ENCODE data around the gene ELOF1.

Gene ELOF1

DNA sequence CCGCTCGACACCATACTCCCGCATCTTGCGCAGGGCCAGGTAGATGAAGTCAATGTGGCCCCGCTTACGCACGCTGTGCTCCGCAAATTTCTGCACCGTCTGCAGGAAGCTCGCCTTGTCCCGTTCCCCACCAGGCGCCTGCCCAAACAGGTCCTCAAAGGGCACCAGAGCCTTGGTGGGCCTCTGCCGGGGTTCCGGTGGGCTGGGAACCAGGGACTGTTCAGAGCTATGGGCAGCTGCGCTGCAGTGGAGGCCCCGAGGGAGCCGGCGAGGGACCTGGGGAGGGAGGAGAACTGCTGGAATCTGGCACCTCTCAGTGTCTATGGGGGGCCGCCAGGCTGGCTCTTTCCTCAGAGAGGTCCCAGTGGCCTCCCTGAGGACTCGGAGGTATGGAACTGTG, 45.1 kb downstream of the ELOF1 start:
- TF ChIP-seq, protein P1, sequence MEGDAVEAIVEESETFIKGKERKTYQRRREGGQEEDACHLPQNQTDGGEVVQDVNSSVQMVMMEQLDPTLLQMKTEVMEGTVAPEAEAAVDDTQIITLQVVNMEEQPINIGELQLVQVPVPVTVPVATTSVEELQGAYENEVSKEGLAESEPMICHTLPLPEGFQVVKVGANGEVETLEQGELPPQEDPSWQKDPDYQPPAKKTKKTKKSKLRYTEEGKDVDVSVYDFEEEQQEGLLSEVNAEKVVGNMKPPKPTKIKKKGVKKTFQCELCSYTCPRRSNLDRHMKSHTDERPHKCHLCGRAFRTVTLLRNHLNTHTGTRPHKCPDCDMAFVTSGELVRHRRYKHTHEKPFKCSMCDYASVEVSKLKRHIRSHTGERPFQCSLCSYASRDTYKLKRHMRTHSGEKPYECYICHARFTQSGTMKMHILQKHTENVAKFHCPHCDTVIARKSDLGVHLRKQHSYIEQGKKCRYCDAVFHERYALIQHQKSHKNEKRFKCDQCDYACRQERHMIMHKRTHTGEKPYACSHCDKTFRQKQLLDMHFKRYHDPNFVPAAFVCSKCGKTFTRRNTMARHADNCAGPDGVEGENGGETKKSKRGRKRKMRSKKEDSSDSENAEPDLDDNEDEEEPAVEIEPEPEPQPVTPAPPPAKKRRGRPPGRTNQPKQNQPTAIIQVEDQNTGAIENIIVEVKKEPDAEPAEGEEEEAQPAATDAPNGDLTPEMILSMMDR (IDR thresholded peaks at IDR 0.05; ENCODE audit: control insufficient read depth, insufficient read depth, low read depth, low read length, missing control alignments), result no peak
- DNase-seq (ENCODE audit: low read depth), result no peak
- H3K4me3 ChIP-seq (ENCODE audit: control insufficient read depth, low read depth, low read length), result no peak overlapping the region

DNA sequence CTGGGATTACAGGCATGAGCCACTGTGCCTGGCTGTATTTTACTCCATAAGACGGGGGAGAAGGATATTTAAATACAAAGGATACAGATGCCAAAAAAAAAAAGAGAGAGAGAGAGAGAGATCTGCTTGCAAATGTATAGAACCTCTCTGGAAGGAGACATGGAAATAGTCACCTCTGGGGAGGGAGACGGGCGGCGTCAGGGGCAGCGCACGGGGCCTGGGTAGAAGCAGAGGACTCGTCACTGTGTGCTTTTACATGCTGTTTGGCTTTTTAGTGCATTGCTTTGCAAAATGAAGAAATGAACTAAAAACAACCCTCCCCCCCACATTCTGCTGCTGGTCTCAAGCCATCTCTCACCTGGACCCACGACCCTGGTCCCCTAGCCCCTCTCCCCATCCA, 48.6 kb downstream of the ELOF1 start:
- DNase-seq (ENCODE audit: low read depth), result no peak

DNA sequence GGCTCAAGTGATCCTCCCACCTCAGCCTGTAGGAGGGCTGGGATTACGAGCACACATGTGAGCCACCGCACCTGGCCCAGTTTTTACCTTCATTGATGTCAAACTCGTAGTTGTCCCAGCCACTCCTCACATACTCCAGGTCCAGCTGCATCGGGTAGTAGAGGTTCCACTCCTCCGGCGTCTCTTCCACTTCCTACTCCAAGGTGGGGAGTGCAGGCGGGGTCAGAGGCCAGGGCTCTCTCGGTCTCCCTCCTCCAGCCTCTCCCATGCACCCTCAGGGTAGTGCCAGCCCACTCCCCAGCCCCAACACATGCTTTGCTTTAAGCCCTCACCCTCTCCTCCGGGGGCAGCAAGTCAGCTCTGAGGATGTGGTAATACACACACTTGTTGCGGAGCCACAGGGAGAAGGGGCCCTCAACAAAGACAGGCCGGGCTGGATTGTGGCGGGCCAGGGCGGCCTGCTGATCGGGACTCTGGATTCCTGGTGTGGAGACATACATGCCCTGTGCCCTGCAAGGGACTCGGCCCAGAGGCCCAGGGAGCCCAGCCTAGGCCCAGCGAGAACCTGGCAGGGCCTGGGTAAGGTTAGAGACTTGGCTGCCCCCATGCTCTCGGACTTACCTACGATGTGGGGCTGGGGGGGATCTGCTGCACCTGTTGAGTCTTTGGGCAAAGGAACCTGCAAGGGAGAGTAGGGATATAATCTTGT, 51.5 kb downstream of the ELOF1 start:
- no peak for DNase-seq (ENCODE audit: low read depth)
- H3K4me3 ChIP-seq (ENCODE audit: control insufficient read depth, low read depth, low read length), result no peak overlapping the region
- TF ChIP-seq, protein P1 (IDR thresholded peaks at IDR 0.05; ENCODE audit: control insufficient read depth, insufficient read depth, low read depth, low read length, missing control alignments), result no peak

More for the DNA sequence above, 48.6 kb downstream of the ELOF1 start:
- no peak overlapping the region for H3K4me3 ChIP-seq (ENCODE audit: control insufficient read depth, low read depth, low read length)
- TF ChIP-seq, protein P1 (IDR thresholded peaks at IDR 0.05; ENCODE audit: control insufficient read depth, insufficient read depth, low read depth, low read length, missing control alignments), result no peak

DNA sequence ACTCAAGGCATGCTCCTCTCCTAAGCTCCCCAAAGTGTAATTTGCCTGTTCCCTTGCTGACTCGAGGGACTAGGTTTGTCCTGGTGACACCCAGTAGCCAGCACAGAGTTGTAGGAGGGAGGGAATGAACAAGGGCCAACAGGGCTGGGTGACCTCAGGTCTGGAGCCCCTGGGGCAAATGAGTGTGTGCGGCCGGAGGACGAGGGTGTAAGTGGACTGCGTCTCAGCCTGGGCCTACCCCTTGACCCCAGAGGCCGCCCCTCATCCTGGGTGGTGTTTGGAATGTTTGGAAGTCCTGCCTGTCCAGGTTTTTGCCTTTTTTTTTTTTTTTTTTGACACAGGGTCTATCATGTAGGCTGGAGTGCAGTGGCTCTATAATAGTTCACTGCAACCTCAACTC, 52.1 kb downstream of the ELOF1 start:
- no peak for DNase-seq (ENCODE audit: low read depth)
- TF ChIP-seq, protein P1 (IDR thresholded peaks at IDR 0.05; ENCODE audit: control insufficient read depth, insufficient read depth, low read depth, low read length, missing control alignments), result no peak
- H3K4me3 ChIP-seq (ENCODE audit: control insufficient read depth, low read depth, low read length), result no peak overlapping the region

DNA sequence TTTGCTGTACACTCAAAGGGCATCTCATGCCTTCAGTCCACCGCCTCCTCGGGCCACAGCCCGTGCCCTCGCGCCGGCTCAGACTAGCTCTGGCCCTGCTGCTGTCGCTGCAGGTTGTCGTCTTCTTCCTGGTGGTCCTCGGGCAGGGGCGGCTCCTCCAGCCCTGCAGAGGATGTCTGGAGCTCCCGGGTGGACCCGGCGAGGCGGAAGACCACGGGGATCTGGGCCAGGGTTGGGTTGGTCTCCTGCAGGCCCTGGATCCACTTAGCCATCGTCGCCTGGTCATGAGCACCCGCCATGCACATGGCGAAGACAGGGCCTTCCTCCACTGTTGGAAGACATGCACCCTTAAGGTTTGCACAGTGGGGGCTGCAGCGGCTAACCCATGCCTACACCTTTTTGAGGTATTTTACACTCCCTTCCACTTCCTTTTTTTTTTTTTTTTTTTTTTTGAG, 52.9 kb downstream of the ELOF1 start:
- DNase-seq (ENCODE audit: low read depth), result no peak
- H3K4me3 ChIP-seq (ENCODE audit: control insufficient read depth, low read depth, low read length), result peak overlapping the region; percentile 50
- TF ChIP-seq, protein P1 (IDR thresholded peaks at IDR 0.05; ENCODE audit: control insufficient read depth, insufficient read depth, low read depth, low read length, missing control alignments), result no peak

DNA sequence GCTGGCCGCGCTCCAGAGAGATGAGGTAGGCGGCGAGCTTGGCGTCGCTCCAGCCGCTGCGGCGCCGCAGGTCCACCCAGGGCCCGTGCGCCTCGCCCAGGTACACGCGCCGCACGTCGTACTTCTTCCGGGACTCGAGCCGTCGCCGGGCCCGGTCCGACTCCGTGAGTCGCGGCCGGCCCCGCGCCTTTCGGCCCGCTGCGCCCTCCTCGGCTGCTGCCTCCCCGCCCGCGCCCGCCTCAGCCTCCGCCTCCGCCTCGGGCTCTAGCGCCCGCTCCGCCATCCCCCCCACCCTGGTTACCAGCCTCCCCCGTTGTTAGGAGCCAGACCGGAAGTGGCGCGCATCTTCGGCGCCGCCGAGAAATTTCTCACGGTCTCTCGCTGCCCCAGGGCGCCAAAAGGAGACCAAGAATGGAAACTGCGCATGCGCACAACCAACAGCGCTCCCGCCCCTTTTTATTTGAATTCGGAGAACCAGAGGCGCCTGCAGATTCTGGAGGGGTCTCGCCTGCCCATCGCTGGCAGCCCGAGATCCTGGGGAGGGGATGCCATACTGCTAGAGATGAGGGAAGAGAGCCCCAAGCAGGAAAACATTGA, 53.4 kb downstream of the ELOF1 start, which contains the start of gene ZNF653:
Gene ZNF653 (minus strand): TSS at position 336 of the 597 bp plus-strand sequence. CDS start 53 bp downstream, at position 283.
- DNase-seq (ENCODE audit: low read depth), result peak; percentile 64
- peak within 1 kb of the TSS; percentile 50 for H3K4me3 ChIP-seq (ENCODE audit: control insufficient read depth, low read depth, low read length)
- TF ChIP-seq, protein P1 (IDR thresholded peaks at IDR 0.05; ENCODE audit: control insufficient read depth, insufficient read depth, low read depth, low read length, missing control alignments), result no peak

Data from AG09309 (cell line).